ENCODE measurements around the gene RALGPS1. TPM values are rescaled to one million over a fixed set of nuclear protein-coding genes. Genes with fewer than 3 reads are reported as not detected.

Gene RALGPS1
- total and polyA plus RNA-seq, 2 of the 13 experiments (the other 11 are each of a cell fraction or from before 2014, with no cell fraction given) = 3.7 to 6.5 TPM

DNA sequence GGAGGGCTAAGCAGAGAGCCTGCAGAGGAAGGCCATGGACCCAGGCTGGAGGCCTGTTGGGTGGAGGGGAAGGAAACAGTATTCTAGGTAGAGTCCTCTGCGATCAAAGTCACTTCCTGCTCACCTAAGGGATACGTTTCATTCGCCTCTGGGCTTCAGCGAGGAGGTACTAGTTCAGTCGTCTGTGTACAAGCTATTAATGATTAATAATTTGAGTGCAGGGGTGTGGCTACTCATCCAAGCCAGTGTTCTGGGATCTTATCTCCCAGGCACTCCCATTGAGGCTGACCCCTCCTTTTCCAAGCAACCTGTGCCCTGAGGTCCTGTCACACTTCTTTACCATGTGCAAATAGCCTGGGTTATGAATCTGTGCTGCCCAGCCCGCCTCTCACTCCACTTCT is 25.2 kb downstream of the RALGPS1 start:
- FAIRE-seq = peak; percentile 42
- peak overlapping the region in 2 of 3 experiments; percentile 45 to 51; a peak in 4 of 6 replicates for H3K4me3 ChIP-seq (replicated peaks in 1 of 3; ENCODE audit: insufficient read depth in 1 of 3, low read depth in 2 of 3, low read length in 3 of 3)
- peaks cover 36% of the 10 kb centered on the region for H3K4me1 ChIP-seq (ENCODE audit: insufficient read depth, low read length)
- WGBS (ENCODE audit: low lambda C conversion rate) = 0% methylated on average over 6 of the region's 6 CpGs
- BruUV-seq (replicated peaks) = no TSS peak
- no peaks in the 10 kb centered on the region for H3K36me3 ChIP-seq (replicated peaks in 1 of 2; ENCODE audit: control insufficient read depth in 1 of 2, insufficient read depth in 2 of 2, low read length in 2 of 2)
- H3K79me2 ChIP-seq (ENCODE audit: insufficient read depth, low read length) = no peaks in the 10 kb centered on the region
- peak; percentile 93 for ATAC-seq
- no peaks in the 10 kb centered on the region for H3K27me3 ChIP-seq (ENCODE audit: control insufficient read depth in 1 of 2, insufficient read depth in 2 of 2, low read length in 2 of 2)
- intact Hi-C loops (cut with micrococcal nuclease; ENCODE audit: unreplicated experiment) = loop anchor here (1.0 to 2.0 kb wide), 2 partner anchors 23 to 259 kb away; no protein-coding TSS in a partner anchor
- H2AFZ ChIP-seq (ENCODE audit: low read length) = peak overlapping the region; percentile 23
- in situ Hi-C loops (cut with HindIII; ENCODE audit: extremely low pct_ligation_motif_present, low pct_unique_long_range_greater_than_20kb) = no loop called here
- ChIA-PET POLR2A (interaction anchor here (0.9 to 1.7 kb wide), 4 partner anchors 23 to 485 kb away, joined by 3 to 8 read pairs (median 3); partner anchors contain the start of gene ZNF79), CTCF (ENCODE audit: low intra/inter-chr PET ratio, low total read pairs) (interaction anchor here (1.3 to 3.3 kb wide), 2 partner anchors 26 to 259 kb away, joined by 4 to 45 read pairs; no protein-coding TSS in a partner anchor)
- H3K9ac ChIP-seq (ENCODE audit: insufficient read depth, low read depth, low read length) = 0 out of 2 replicates have a peak overlapping the region, but pooled peaks have one; percentile 28
- DNase-seq (ENCODE audit: low spot score) = peak; percentile 84
- no peaks in the 10 kb centered on the region for H4K20me1 ChIP-seq (ENCODE audit: insufficient read depth, low read length)
- H3K4me2 ChIP-seq (ENCODE audit: low read depth, low read length) = peak overlapping the region; percentile 92
- H3K27ac ChIP-seq (ENCODE audit: extremely low read length, insufficient read depth, low read length) = peak overlapping the region; percentile 42
- no peaks in the 10 kb centered on the region for H3K9me3 ChIP-seq (ENCODE audit: low read length)
- peak; percentile 41; the same call in 1 of the 2 replicates for TF ChIP-seq PHF20 (CRISPR knock-in tag; IDR thresholded peaks at IDR 0.05)
- no peak for TF ChIP-seq ZFP36L1 (CRISPR knock-in tag; IDR thresholded peaks at IDR 0.05)
- peak; percentile 61 for TF ChIP-seq SAP130 (CRISPR knock-in tag; IDR thresholded peaks at IDR 0.05; ENCODE audit: low read depth)
- TF ChIP-seq, protein P1, sequence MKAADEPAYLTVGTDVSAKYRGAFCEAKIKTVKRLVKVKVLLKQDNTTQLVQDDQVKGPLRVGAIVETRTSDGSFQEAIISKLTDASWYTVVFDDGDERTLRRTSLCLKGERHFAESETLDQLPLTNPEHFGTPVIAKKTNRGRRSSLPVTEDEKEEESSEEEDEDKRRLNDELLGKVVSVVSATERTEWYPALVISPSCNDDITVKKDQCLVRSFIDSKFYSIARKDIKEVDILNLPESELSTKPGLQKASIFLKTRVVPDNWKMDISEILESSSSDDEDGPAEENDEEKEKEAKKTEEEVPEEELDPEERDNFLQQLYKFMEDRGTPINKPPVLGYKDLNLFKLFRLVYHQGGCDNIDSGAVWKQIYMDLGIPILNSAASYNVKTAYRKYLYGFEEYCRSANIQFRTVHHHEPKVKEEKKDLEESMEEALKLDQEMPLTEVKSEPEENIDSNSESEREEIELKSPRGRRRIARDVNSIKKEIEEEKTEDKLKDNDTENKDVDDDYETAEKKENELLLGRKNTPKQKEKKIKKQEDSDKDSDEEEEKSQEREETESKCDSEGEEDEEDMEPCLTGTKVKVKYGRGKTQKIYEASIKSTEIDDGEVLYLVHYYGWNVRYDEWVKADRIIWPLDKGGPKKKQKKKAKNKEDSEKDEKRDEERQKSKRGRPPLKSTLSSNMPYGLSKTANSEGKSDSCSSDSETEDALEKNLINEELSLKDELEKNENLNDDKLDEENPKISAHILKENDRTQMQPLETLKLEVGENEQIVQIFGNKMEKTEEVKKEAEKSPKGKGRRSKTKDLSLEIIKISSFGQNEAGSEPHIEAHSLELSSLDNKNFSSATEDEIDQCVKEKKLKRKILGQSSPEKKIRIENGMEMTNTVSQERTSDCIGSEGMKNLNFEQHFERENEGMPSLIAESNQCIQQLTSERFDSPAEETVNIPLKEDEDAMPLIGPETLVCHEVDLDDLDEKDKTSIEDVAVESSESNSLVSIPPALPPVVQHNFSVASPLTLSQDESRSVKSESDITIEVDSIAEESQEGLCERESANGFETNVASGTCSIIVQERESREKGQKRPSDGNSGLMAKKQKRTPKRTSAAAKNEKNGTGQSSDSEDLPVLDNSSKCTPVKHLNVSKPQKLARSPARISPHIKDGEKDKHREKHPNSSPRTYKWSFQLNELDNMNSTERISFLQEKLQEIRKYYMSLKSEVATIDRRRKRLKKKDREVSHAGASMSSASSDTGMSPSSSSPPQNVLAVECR (CRISPR knock-in tag; IDR thresholded peaks at IDR 0.05; ENCODE audit: borderline replicate concordance) = peak; percentile 26; the same call in 1 of the 2 replicates
- no peak for TF ChIP-seq ZNF776 (CRISPR knock-in tag; IDR thresholded peaks at IDR 0.05)
- 0 out of 2 replicates have a peak, but pooled peaks have one; percentile 66 for TF ChIP-seq SNAPC2 (CRISPR knock-in tag; IDR thresholded peaks at IDR 0.05)
- TF ChIP-seq RXRB (CRISPR knock-in tag; IDR thresholded peaks at IDR 0.05; ENCODE audit: borderline replicate concordance) = peak; percentile 41; the same call in 1 of the 2 replicates
- TF ChIP-seq, protein P2, sequence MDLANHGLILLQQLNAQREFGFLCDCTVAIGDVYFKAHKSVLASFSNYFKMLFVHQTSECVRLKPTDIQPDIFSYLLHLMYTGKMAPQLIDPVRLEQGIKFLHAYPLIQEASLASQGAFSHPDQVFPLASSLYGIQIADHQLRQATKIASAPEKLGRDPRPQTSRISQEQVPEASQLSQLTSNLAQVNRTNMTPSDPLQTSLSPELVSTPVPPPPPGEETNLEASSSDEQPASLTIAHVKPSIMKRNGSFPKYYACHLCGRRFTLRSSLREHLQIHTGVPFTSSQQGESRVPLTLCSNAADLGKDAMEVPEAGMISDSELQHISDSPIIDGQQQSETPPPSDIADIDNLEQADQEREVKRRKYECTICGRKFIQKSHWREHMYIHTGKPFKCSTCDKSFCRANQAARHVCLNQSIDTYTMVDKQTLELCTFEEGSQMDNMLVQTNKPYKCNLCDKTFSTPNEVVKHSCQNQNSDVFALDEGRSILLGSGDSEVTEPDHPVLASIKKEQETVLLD (CRISPR knock-in tag; IDR thresholded peaks at IDR 0.05; ENCODE audit: low read depth) = no peak
- TF ChIP-seq ZFX (CRISPR knock-in tag; IDR thresholded peaks at IDR 0.05; ENCODE audit: low read depth) = peak; percentile 39; the same call in 1 of the 2 replicates
- TF ChIP-seq, protein P3, sequence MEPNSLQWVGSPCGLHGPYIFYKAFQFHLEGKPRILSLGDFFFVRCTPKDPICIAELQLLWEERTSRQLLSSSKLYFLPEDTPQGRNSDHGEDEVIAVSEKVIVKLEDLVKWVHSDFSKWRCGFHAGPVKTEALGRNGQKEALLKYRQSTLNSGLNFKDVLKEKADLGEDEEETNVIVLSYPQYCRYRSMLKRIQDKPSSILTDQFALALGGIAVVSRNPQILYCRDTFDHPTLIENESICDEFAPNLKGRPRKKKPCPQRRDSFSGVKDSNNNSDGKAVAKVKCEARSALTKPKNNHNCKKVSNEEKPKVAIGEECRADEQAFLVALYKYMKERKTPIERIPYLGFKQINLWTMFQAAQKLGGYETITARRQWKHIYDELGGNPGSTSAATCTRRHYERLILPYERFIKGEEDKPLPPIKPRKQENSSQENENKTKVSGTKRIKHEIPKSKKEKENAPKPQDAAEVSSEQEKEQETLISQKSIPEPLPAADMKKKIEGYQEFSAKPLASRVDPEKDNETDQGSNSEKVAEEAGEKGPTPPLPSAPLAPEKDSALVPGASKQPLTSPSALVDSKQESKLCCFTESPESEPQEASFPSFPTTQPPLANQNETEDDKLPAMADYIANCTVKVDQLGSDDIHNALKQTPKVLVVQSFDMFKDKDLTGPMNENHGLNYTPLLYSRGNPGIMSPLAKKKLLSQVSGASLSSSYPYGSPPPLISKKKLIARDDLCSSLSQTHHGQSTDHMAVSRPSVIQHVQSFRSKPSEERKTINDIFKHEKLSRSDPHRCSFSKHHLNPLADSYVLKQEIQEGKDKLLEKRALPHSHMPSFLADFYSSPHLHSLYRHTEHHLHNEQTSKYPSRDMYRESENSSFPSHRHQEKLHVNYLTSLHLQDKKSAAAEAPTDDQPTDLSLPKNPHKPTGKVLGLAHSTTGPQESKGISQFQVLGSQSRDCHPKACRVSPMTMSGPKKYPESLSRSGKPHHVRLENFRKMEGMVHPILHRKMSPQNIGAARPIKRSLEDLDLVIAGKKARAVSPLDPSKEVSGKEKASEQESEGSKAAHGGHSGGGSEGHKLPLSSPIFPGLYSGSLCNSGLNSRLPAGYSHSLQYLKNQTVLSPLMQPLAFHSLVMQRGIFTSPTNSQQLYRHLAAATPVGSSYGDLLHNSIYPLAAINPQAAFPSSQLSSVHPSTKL (CRISPR knock-in tag; IDR thresholded peaks at IDR 0.05) = peak; percentile 44; the same call in 1 of the 2 replicates
- 0 out of 2 replicates have a peak, but pooled peaks have one; percentile 23 for TF ChIP-seq SPEN (CRISPR knock-in tag; IDR thresholded peaks at IDR 0.05; ENCODE audit: low read depth)
- TF ChIP-seq, protein P4, sequence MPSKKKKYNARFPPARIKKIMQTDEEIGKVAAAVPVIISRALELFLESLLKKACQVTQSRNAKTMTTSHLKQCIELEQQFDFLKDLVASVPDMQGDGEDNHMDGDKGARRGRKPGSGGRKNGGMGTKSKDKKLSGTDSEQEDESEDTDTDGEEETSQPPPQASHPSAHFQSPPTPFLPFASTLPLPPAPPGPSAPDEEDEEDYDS (CRISPR knock-in tag; IDR thresholded peaks at IDR 0.05) = 0 out of 2 replicates have a peak, but pooled peaks have one; percentile 22
- TF ChIP-seq MXD4 (CRISPR knock-in tag; IDR thresholded peaks at IDR 0.05) = peak; percentile 63; the same call in 1 of the 2 replicates
- peak; percentile 37; the same call in 1 of the 2 replicates for TF ChIP-seq HOXA3 (CRISPR knock-in tag; IDR thresholded peaks at IDR 0.05)

All from HepG2 (cell line).